Transverse colon (tissue), 3 donors: Measurements from ENCODE around the gene KCNQ1OT1.

ENCODE experiments used
- CTCF ChIP-seq, 5 experiments: fragments of 200-600 bp in 3 of 5; fragments of 450-650 bp in 2 of 5; sonication (generic) in 3 of 5; IDR thresholded peaks; 1 replicate in 2 of 5; 2 replicates in 3 of 5; pipeline ENCODE4 v1.5.1; 2016 to 2017; ENCODE audit warnings: antibody characterized with exemption in 5 of 5, inconsistent platforms in 3 of 5, mild to moderate bottlenecking in 2 of 5, moderate library complexity in 1 of 5
- POLR2A ChIP-seq: fragments of 450-650 bp; IDR thresholded peaks from one replicate; pipeline ENCODE4 v1.6.1; 2016; ENCODE audit warnings: antibody characterized with exemption, mild to moderate bottlenecking, moderate library complexity

GRCh38 chr11:2669634-2670469, 29.9 kb downstream of the KCNQ1OT1 start:
- TF ChIP-seq CTCF (IDR thresholded peaks at IDR 0.05) (no peak), POLR2A (no peak)
